Cardiac fibroblast (primary cell): ENCODE results near the gene C6orf163.
A peak's percentile ranks its signal among the peaks of the same experiment; 100 is the strongest.

ENCODE experiments used
- DNase-seq, 2 donors: peaks; one replicate each; pipeline versions ENCODE4 v3.0.0 to v3.0.0-alpha.2; 2010; ENCODE audit warnings: low read depth in 2 of 2
- H3K4me3 ChIP-seq, 2 donors: replicated peaks in 1 of 2; 1 replicate in 1 of 2; 2 replicates in 1 of 2; pipeline ENCODE4 v1.5.1; 2011; ENCODE audit warnings: low read depth in 2 of 2, low read length in 2 of 2, mild to moderate bottlenecking in 2 of 2, moderate library complexity in 1 of 2
- TF ChIP-seq, protein P1 (sequence below): IDR thresholded peaks from one replicate; pipeline ENCODE4 v1.5.1; 2011; ENCODE audit warnings: low read depth, mild to moderate bottlenecking, low read length, inconsistent platforms

Gene C6orf163

DNA sequence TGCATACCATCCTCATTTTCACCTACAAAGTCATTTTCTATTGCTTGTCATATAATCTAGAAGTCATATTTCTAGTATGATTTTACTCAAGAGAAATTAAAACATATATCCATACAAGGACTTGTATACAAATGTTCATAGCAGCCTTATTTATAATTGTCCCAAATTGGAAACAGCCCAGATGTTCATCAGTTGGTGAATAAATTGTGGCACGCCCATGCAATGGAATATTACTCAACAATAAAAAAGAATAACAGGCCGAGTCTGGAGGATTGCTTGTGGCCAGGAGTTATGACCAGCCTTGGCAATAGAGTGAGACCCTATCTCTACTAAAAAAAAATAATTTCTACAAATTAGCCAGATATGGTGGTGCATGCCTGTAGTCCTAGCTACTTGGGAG, 28.8 kb downstream of the C6orf163 start:
- TF ChIP-seq, protein P1, sequence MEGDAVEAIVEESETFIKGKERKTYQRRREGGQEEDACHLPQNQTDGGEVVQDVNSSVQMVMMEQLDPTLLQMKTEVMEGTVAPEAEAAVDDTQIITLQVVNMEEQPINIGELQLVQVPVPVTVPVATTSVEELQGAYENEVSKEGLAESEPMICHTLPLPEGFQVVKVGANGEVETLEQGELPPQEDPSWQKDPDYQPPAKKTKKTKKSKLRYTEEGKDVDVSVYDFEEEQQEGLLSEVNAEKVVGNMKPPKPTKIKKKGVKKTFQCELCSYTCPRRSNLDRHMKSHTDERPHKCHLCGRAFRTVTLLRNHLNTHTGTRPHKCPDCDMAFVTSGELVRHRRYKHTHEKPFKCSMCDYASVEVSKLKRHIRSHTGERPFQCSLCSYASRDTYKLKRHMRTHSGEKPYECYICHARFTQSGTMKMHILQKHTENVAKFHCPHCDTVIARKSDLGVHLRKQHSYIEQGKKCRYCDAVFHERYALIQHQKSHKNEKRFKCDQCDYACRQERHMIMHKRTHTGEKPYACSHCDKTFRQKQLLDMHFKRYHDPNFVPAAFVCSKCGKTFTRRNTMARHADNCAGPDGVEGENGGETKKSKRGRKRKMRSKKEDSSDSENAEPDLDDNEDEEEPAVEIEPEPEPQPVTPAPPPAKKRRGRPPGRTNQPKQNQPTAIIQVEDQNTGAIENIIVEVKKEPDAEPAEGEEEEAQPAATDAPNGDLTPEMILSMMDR: no peak
- no peak overlapping the region for H3K4me3 ChIP-seq
- DNase-seq: no peak

DNA sequence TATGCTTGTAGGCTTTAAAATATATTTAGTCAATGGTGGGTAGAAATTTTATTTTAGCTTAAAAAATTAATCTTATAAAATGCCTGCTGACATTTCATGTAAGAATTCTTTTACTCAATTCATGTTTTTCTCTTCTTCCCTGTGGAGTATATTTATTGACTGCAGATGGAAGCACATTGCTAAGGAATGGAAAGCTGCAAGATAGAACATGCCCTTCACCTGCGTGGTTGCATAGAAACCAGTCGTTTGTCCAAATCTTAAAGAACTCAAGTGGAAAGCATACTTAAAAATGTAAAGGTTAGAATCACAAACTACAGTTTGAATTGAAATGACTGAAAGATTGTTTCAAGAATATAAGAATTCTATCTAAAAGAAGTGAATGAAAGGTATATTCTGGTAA, 30.7 kb downstream of the C6orf163 start:
- TF ChIP-seq, protein P1: no peak
- DNase-seq: no peak
- no peak overlapping the region for H3K4me3 ChIP-seq

DNA sequence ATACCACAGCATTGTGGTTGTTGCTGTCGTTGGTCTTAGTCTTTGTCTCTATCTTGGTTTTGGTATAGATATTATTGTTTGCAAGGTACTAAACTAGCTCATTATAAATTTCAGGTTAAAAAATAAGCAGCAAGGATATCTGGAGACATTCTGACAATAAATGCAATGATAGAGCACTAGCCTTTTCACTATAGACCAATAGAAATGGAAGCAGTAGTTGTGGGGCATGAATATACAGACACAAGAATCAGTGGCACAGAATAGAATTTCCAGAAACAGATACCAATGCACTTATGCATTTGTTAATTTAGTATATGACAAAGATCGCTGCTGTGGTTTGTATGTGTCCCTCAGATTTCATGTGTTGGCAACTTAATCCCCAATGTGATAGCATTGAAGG, 32.0 kb downstream of the C6orf163 start:
- H3K4me3 ChIP-seq: no peak overlapping the region
- DNase-seq: no peak
- TF ChIP-seq, protein P1: no peak

DNA sequence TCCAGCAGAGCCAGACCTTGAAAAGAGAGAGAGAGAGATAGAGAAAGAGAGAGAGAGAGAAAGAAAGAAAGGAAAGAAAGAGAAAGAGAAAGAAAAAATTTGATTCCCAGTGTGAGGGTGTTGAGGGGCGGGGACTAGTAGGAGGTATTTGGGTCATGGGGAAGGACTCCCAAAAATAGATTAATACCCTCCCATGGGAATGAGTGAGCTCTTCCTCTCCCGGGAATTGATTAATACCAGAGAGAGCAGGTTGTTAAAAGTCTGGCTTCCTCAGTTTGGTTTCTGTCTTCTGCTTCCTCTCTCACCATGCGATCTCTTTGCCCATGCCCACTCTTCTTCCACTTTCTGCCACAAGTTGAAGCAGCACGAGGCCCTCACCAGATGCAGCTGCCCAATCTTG, 34.3 kb downstream of the C6orf163 start:
- TF ChIP-seq, protein P1: no peak

DNA sequence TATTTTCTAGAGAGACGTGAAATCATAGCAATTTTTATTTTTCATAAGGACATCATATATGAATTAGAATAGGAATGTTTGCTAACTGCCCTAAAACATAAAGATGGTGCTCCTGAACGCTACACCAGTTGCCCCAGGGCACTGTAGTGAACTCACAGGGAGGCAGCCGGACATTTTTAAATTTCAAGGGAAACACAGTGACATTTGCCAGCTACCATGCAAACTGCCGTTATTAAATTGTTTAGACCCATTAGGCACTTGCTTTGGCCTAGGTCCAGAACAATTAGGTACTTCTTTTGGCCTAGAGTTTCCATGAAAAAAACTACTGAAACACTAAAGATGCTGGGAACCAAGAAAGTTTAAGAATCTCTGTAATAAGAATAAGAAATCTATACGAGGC, 38.2 kb downstream of the C6orf163 start:
- no peak overlapping the region for H3K4me3 ChIP-seq
- TF ChIP-seq, protein P1: no peak
- DNase-seq: no peak

More for the DNA sequence above, 34.3 kb downstream of the C6orf163 start:
- peak in 1 of 2 donors; percentile 18 for DNase-seq
- H3K4me3 ChIP-seq: no peak overlapping the region

DNA sequence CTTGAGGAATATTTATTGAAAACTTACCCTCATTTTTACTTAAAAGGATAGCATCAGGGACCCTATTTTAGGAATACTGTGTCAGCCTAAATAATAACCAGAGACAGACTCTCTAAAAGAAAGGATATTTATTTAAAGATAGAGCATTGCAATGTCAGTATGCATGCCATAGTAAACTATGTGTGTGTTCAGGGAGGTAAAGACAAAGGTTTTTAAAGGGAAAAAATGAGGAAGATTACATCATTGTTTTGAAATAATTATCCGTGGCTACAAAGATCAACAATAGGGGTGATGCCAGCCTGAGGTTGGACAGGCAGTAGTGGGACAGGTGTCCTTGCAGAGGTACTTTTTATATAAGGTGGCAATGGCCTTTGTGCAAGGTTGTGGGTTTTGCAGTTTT, 39.4 kb downstream of the C6orf163 start:
- no peak for DNase-seq
- TF ChIP-seq, protein P1: no peak
- H3K4me3 ChIP-seq: no peak overlapping the region

DNA sequence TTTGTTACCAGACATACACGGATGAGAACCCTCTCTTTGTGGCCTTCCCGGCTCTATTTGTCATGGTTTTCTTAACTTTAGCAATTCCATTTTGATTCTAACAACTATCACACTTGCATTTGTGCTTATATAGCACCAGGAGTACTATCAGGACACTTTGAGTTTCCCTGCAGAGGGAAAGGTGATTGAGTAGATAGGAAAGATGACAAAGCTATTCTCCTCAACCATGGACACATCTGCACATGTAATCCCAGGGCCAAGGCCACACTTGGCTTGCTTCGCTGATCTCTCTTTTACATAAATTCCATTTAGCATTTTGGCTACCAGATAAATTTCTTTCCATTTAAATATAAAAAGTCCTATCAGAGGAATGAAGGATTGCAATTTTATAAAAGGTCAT, 39.8 kb downstream of the C6orf163 start:
- no peak for DNase-seq
- TF ChIP-seq, protein P1: no peak
- H3K4me3 ChIP-seq: no peak overlapping the region
